Upper lobe of right lung (tissue), 1 donor: Measurements from ENCODE around the gene UNK. TPM values are rescaled to one million over a fixed set of nuclear protein-coding genes. Genes with fewer than 3 reads are reported as not detected.
A peak's percentile ranks its signal among the peaks of the same experiment; 100 is the strongest.
"Not testable (repeated sequence)": the region's sequence is repeated elsewhere in the genome, so short reads cannot be mapped to it uniquely, and the experiment has no call there.

ENCODE experiments used
- ATAC-seq: fragments of 200-7000 bp; cut with Tn5 transposase; one replicate; pipeline ENCODE4 v1.9.1; 2020; ENCODE audit warnings: mild to moderate bottlenecking, moderate library complexity
- DNase-seq: peaks from one replicate; pipeline ENCODE4 v3.0.0-alpha.2; 2020
- H3K27ac ChIP-seq: fragments of 200-600 bp; one replicate; pipeline ENCODE4 v1.8.0; 2022
- H3K27me3 ChIP-seq: fragments of 200-600 bp; one replicate; pipeline ENCODE4 v1.8.0; 2022; ENCODE audit warnings: mild to moderate bottlenecking
- H3K36me3 ChIP-seq: fragments of 200-600 bp; one replicate; pipeline ENCODE4 v1.8.0; 2022
- H3K4me1 ChIP-seq: fragments of 200-600 bp; one replicate; pipeline ENCODE4 v1.8.0; 2022
- H3K4me3 ChIP-seq: fragments of 200-600 bp; one replicate; pipeline ENCODE4 v1.8.0; 2022; ENCODE audit warnings: mild to moderate bottlenecking
- H3K9me3 ChIP-seq: fragments of 200-600 bp; one replicate; pipeline ENCODE4 v1.8.0; 2022
- CTCF ChIP-seq: fragments of 200-600 bp; IDR thresholded peaks from one replicate; pipeline ENCODE4 v1.8.0; 2022; ENCODE audit warnings: antibody characterized with exemption
- intact Hi-C: fragments of 100-400 bp; cut with DNase I; formaldehyde crosslinking; loops from one replicate; pipeline ENCODE4 v1.11.0; 2022
- total RNA-seq: library from RNA; stranded (reverse); fragmentation: NEBNext Ultra II Directional; extraction: Animal tissue kit (Norgen Biotek cat#: 25700); gene quantifications from one replicate; pipeline ENCODE4 v1.2.1, GENCODE V29; 2021
- donor health status: DM: no; HTN: yes; CAD: no; lungs with severe emphysema.

Gene UNK
- total RNA-seq, 1 donor from 2014 or later, result 27.1 TPM

GRCh38 chr17:75809631-75810111 lies 25.1 kb downstream of the UNK start:
- peak; percentile 8 for ATAC-seq

GRCh38 chr17:75810216-75810615 lies 25.6 kb downstream of the UNK start:
- DNase-seq, result no peak
- intact Hi-C loops, result no loop called here
- H3K4me1 ChIP-seq, result no peaks in the 10 kb centered on the region
- H3K27me3 ChIP-seq, result no peaks in the 10 kb centered on the region
- TF ChIP-seq CTCF, result no peak
- no peak overlapping the region for H3K27ac ChIP-seq
- peaks cover 51% of the 10 kb centered on the region for H3K36me3 ChIP-seq
- ATAC-seq, result no peak
- no peaks in the 10 kb centered on the region for H3K9me3 ChIP-seq
- no peak overlapping the region for H3K4me3 ChIP-seq

More at GRCh38 chr17:75809631-75810111, 25.1 kb downstream of the UNK start:
- Histone ChIP-seq H3K4me3 (no peak overlapping the region), H3K4me1 (no peaks in the 10 kb centered on the region), H3K9me3 (no peaks in the 10 kb centered on the region), H3K27me3 (no peaks in the 10 kb centered on the region), H3K27ac (no peak overlapping the region), H3K36me3 (peaks cover 46% of the 10 kb centered on the region)
- no peak for DNase-seq
- intact Hi-C loops, result no loop called here
- no peak for TF ChIP-seq CTCF

GRCh38 chr17:75810756-75811155 lies 26.1 kb downstream of the UNK start:
- intact Hi-C loops, H3K27ac ChIP-seq, H3K4me1 ChIP-seq, H3K4me3 ChIP-seq, H3K9me3 ChIP-seq, DNase-seq, ATAC-seq, H3K27me3 ChIP-seq: not testable (repeated sequence)
- H3K36me3 ChIP-seq, result peaks cover 57% of the 10 kb centered on the region

- no peaks in the 10 kb centered on the region for H3K27me3 ChIP-seq
- no peaks in the 10 kb centered on the region for H3K9me3 ChIP-seq
- no peaks in the 10 kb centered on the region for H3K4me1 ChIP-seq
- DNase-seq (no peak), ATAC-seq (no peak)
- intact Hi-C loops, result no loop called here
- no peak for TF ChIP-seq CTCF
- no peak overlapping the region for H3K27ac ChIP-seq
- peaks cover 61% of the 10 kb centered on the region for H3K36me3 ChIP-seq
- H3K4me3 ChIP-seq, result no peak overlapping the region
Measured at GRCh38 chr17:75811174-75811573, 26.6 kb downstream of the UNK start.

GRCh38 chr17:75812096-75813013 lies 27.7 kb downstream of the UNK start:
- Histone ChIP-seq H3K9me3 (no peaks in the 10 kb centered on the region), H3K4me1 (no peaks in the 10 kb centered on the region), H3K4me3 (no peak overlapping the region), H3K27me3 (no peaks in the 10 kb centered on the region), H3K27ac (no peak overlapping the region), H3K36me3 (peaks cover 73% of the 10 kb centered on the region)
- DNase-seq, result no peak
- intact Hi-C loops, result no loop called here
- no peak for TF ChIP-seq CTCF
- ATAC-seq, result no peak
